SU-DHL-6 (cell line): ENCODE results near the gene PHACTR3.

Experiments
- H2AFZ ChIP-seq: fragments of 200-600 bp; sonication (generic); 2 replicates; pipeline ENCODE4 v1.6.1; 2014; ENCODE audit warnings: low read depth, mild to moderate bottlenecking, moderate library complexity, mixed read lengths, antibody characterized with exemption, low read length; ENCODE audit not compliant: severe bottlenecking
- H3F3A ChIP-seq: fragments of 200-600 bp; shearing (Covaris generic); 2 replicates; pipeline ENCODE4 v1.6.0; 2016; ENCODE audit warnings: antibody characterized with exemption, mild to moderate bottlenecking; ENCODE audit not compliant: insufficient read depth
- H3K27ac ChIP-seq: fragments of 200-600 bp; sonication (generic); 2 replicates; pipeline ENCODE4 v1.5.1; 2016; ENCODE audit warnings: low read depth, mild to moderate bottlenecking, low read length, moderate library complexity, mixed read lengths
- H3K27me3 ChIP-seq: fragments of 200-600 bp; sonication (generic), shearing (Covaris generic); 2 replicates; pipeline ENCODE4 v1.6.0; 2014; ENCODE audit warnings: mild to moderate bottlenecking, low read length
- H3K36me3 ChIP-seq: fragments of 200-600 bp; sonication (generic); 2 replicates; pipeline ENCODE4 v1.6.1; 2014; ENCODE audit warnings: mild to moderate bottlenecking, low read length, mixed read lengths
- H3K4me2 ChIP-seq: fragments of 300-600, 200-600 bp; shearing (Covaris generic), sonication (generic); 2 replicates; pipeline ENCODE4 v1.6.0; 2014; ENCODE audit warnings: low read length, low read depth, mild to moderate bottlenecking; ENCODE audit not compliant: poor library complexity, severe bottlenecking
- H3K4me3 ChIP-seq: fragments of 200-600 bp; sonication (generic); 2 replicates; pipeline ENCODE4 v1.5.1; 2014; ENCODE audit warnings: antibody characterized with exemption, low read length, mild to moderate bottlenecking, mixed read lengths; ENCODE audit not compliant: insufficient read depth, poor library complexity, severe bottlenecking
- H3K79me2 ChIP-seq: fragments of 200-600 bp; sonication (generic); 2 replicates; pipeline ENCODE4 v1.6.1; 2014; ENCODE audit warnings: mild to moderate bottlenecking, low read length, moderate library complexity; ENCODE audit not compliant: insufficient read depth
- H3K9ac ChIP-seq: fragments of 200-600 bp; sonication (generic); 2 replicates; pipeline ENCODE4 v1.7.0; 2014; ENCODE audit warnings: mild to moderate bottlenecking, low read length
- H3K9me2 ChIP-seq: fragments of 200-600 bp; sonication (generic); replicated peaks from 2 replicates; pipeline ENCODE4 v1.6.1; 2014; ENCODE audit warnings: low read length; ENCODE audit not compliant: insufficient read depth
- H3K9me3 ChIP-seq: fragments of 200-600 bp; sonication (generic); 2 replicates; pipeline ENCODE4 v1.6.1; 2014; ENCODE audit warnings: low read length, mixed read lengths; ENCODE audit not compliant: insufficient read depth
- H4K20me1 ChIP-seq: fragments of 200-600 bp; sonication (generic); 2 replicates; pipeline ENCODE4 v1.6.1; 2014; ENCODE audit warnings: low read depth, mild to moderate bottlenecking, antibody characterized with exemption, low read length, moderate library complexity, mixed read lengths
- EZH2phosphoT487 ChIP-seq: fragments of 200-600 bp; sonication (generic), shearing (Covaris generic); conservative IDR thresholded peaks from 2 replicates; pipeline ENCODE4 v1.6.1; 2018; ENCODE audit warnings: mild to moderate bottlenecking, antibody characterized with exemption, low read length, moderate library complexity, mixed read lengths
- TF ChIP-seq, protein P1 (sequence below): fragments of 200-600 bp; sonication (generic); IDR thresholded peaks from one replicate; pipeline ENCODE4 v1.5.1; 2017; ENCODE audit warnings: antibody characterized with exemption, mild to moderate bottlenecking, low read length, moderate library complexity; ENCODE audit not compliant: insufficient read depth, poor library complexity, severe bottlenecking

Gene PHACTR3

DNA sequence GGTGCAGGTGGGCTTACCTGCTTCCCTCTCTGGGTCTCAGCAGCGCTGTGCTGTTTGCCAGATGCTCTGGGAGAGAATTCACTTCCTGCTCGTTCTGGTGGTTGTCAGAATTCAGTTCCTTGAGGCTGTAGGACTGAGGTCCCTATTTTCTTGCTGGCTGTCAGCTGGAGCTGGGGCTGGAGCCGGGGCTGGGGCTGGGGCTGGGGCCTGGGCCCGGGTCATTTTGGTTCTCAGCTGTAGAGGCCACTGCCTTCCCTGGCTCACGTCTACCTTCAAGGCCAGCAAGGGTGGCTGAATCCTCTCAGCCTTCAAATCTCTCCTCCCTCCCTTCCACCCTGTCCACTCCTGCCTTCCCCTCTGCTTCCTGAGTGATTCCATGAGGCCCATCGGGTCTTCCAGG lies 16.8 kb upstream of the PHACTR3 start:
- H3K9me3 ChIP-seq: no peaks in the 10 kb centered on the region
- no peak overlapping the region for H3K9ac ChIP-seq
- TF ChIP-seq EZH2phosphoT487: no peak
- TF ChIP-seq, protein P1, sequence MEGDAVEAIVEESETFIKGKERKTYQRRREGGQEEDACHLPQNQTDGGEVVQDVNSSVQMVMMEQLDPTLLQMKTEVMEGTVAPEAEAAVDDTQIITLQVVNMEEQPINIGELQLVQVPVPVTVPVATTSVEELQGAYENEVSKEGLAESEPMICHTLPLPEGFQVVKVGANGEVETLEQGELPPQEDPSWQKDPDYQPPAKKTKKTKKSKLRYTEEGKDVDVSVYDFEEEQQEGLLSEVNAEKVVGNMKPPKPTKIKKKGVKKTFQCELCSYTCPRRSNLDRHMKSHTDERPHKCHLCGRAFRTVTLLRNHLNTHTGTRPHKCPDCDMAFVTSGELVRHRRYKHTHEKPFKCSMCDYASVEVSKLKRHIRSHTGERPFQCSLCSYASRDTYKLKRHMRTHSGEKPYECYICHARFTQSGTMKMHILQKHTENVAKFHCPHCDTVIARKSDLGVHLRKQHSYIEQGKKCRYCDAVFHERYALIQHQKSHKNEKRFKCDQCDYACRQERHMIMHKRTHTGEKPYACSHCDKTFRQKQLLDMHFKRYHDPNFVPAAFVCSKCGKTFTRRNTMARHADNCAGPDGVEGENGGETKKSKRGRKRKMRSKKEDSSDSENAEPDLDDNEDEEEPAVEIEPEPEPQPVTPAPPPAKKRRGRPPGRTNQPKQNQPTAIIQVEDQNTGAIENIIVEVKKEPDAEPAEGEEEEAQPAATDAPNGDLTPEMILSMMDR: no peak
- H3K27me3 ChIP-seq: no peaks in the 10 kb centered on the region
- no peak overlapping the region for H2AFZ ChIP-seq
- no peaks in the 10 kb centered on the region for H3K79me2 ChIP-seq
- H4K20me1 ChIP-seq: no peaks in the 10 kb centered on the region
- H3K27ac ChIP-seq: no peak overlapping the region
- no peak overlapping the region for H3K4me2 ChIP-seq
- no peaks in the 10 kb centered on the region for H3F3A ChIP-seq
- no peaks in the 10 kb centered on the region for H3K9me2 ChIP-seq
- no peaks in the 10 kb centered on the region for H3K36me3 ChIP-seq
- no peak overlapping the region for H3K4me3 ChIP-seq

DNA sequence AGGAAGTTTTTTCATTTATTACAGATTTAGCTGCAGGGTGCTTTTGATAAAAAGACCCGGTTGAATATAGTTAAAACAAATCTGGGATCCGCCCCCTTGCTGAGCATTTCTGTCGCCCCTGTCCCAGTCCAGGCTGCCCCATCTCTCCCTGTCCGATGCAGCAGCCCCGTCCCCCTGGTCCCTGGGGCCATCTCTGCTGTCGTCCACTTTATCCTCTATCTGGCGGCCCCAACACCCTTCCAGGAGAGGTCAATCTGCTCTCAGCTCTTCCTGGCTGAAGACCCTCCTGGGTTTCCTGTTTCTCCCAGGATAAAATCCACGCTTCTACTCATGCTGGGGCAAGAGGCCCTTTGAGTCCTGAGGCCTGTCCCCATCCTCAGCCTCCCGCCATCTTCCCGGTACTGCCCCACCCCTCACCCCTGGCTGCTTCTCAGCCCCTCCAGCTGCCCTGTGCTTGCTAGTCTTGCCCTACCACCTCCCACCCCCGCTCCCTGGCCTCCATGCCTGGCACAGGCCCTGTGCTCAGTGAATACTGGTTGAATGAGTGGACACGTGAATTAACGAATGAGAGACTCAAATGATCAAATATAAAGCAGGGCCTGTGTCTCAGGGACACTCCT lies 16.0 kb upstream of the PHACTR3 start:
- H3K4me2 ChIP-seq: no peak overlapping the region
- no peaks in the 10 kb centered on the region for H3K27me3 ChIP-seq
- no peak overlapping the region for H3K27ac ChIP-seq
- no peaks in the 10 kb centered on the region for H3K36me3 ChIP-seq
- H3K9me2 ChIP-seq: no peaks in the 10 kb centered on the region
- TF ChIP-seq, protein P1: no peak
- no peak for TF ChIP-seq EZH2phosphoT487
- no peaks in the 10 kb centered on the region for H3F3A ChIP-seq
- H3K9me3 ChIP-seq: no peaks in the 10 kb centered on the region
- H3K4me3 ChIP-seq: no peak overlapping the region
- H3K79me2 ChIP-seq: no peaks in the 10 kb centered on the region
- H2AFZ ChIP-seq: no peak overlapping the region
- H3K9ac ChIP-seq: no peak overlapping the region
- H4K20me1 ChIP-seq: no peaks in the 10 kb centered on the region

DNA sequence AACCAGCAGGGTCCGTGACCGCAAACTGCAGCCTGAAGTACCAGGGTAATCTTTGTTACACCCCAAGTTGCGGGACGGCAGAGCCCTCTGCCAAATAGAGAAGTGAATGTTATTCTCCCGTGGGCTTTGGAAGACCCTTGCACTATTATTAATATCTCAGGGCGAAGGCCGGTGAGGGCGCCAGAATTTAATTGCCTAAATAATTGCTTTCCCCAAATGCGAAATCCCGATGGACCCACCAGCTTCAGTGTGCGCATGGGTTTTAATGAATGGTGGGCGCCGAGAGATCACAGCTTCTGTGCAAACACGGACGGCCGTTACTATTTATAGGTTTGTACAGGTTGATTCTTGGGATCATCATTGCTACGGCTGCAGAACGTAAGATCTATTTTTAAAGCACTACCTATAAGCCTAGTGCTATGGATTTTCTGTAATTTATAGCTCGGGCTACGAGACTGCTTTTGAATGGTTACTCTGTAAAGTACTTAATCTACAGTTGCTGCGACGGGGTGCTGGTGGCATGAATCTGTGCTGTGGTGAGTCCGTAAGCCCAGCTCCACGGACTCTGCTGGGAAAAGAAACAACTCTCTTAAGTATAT lies 15.2 kb upstream of the PHACTR3 start:
- H3K9ac ChIP-seq: no peak overlapping the region
- H3K27ac ChIP-seq: no peak overlapping the region
- TF ChIP-seq, protein P1: no peak
- TF ChIP-seq EZH2phosphoT487: no peak
- no peaks in the 10 kb centered on the region for H3K79me2 ChIP-seq
- no peaks in the 10 kb centered on the region for H3K9me3 ChIP-seq
- H3F3A ChIP-seq: no peaks in the 10 kb centered on the region
- no peaks in the 10 kb centered on the region for H3K27me3 ChIP-seq
- H3K9me2 ChIP-seq: no peaks in the 10 kb centered on the region
- H3K4me2 ChIP-seq: no peak overlapping the region
- no peak overlapping the region for H3K4me3 ChIP-seq
- H2AFZ ChIP-seq: no peak overlapping the region
- no peaks in the 10 kb centered on the region for H3K36me3 ChIP-seq
- no peaks in the 10 kb centered on the region for H4K20me1 ChIP-seq
